Stimulated activated CD8-positive, alpha-beta memory T cell treated with anti-CD3 and anti-CD28 coated beads, Interleukin-7, amount 100 ng/mL, for 48 hours (primary cell): Measurements from ENCODE around the gene B2M.
"Not testable (repeated sequence)": the region's sequence is repeated elsewhere in the genome, so short reads cannot be mapped to it uniquely, and the experiment has no call there.

Experiments
- DNase-seq, 2 donors: peaks; one replicate each; pipeline ENCODE4 v3.0.0-alpha.2; 2020; ENCODE audit warnings: low read depth in 1 of 2; ENCODE audit errors: extremely low read depth in 1 of 2

B2M gene

DNA sequence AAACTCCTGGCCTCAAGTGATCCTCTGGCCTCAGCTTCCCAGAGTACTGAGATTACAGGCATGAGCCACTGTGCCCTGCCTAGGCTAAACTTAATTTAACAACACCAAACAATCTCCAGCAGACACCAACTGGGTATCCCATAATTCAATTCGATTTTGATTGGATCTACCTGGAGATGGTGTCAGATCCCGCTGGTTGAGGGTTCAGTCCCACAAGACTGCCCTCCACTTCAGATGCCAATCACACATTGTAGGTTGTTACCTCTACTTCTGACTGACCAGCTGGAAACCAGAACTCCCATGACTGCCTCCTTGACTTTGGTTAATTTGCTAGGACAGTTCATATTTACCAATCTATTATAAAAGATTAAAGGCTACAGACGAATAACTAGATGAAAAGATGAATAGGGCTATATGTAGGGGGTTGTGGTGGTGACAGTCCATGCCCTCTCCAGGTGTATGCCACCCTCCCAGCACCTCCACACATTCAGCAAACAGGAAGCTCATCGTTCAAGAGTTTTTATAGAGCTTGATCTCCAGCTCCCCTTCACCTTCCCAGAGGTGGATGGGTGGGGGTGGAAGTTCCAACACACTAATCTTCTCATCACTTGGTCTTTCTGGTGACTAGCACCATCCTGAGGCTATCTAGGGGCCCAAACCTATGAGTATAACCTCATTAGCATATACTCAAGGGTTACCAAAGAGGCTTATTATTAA is 9.3 kb downstream of the B2M start:
- DNase-seq = no peak

DNA sequence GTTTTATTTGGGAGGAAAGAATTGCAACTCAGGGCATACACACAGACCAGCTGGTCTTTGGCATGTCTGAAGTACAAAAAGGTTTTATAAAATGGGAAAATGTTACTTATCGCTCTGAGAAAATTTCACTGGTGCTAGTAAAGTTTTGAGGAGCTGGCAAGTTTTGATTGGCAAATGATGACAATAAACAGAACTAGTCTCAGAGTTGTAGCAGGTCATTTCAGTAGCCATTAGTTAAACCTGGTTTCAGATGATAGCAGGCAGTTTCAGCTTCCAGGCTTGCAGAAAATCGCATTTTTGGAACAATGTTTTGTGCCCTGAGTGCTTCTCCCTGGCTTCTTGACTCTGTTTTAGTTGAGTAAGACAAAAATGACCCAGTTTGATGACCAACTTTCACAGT is 10.7 kb downstream of the B2M start:
- no peak for DNase-seq

DNA sequence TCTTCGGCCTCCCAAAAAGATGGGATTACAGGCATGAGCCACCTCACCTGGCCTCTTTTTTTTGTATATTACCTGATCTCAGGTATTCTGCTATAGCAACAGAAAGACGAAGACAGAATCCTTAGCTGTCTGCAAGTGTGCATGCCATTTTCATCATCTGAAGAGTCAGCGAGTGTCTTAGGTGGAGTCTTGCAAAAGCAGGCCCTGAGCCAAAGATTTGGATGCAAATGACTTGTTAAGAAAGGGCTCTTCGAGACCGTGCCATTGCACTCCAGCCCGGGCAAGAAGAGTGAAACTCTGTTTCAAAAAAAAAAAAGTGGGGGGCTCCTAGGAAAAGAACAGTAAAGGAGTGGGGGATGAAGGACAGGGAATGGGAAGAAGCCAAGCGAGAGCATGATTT is 14.8 kb downstream of the B2M start:
- no peak for DNase-seq

DNA sequence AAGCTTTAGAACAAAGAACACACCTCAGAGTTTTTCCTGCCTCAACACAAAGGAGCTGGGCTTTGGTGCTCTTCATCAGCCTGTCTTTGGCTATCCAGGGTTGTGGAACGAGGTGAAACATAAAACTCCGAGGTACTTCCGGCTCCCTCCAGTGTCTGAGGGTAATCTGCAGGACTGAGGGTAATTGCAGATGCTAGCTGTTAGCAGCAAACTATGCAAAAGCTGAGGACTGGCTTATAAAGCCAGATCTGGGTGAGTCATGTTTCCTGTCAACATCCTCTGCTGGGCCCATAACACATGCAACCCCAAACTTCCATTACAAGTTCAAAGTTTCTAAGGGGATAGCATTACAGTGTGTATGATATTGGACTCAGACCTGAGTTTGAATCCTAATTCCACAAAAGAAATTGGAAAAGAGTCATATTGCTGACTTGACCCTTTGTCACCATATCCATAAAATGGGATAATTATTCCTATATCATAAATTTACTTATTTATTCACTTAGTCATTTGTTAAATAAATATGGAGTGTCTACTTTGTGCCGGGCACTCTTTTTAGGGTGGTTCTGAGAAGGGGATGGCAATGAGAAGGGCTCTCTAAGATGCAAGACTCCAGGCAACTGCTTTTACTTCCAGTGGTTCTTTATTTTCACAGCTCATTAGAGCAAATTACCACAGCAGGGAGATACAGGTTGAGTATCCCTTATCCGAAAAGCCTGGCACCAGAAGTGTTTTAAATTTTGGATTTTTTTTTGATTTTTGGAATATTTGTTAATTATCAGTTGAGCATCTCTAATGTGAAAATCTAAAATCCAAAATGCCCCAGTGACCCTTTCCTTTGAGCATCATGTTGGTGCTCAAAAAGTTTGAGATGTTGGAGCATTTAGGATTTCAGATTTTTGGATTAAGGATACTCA is 15.5 kb downstream of the B2M start:
- peak in 1 of 2 donors; percentile 66 for DNase-seq

DNA sequence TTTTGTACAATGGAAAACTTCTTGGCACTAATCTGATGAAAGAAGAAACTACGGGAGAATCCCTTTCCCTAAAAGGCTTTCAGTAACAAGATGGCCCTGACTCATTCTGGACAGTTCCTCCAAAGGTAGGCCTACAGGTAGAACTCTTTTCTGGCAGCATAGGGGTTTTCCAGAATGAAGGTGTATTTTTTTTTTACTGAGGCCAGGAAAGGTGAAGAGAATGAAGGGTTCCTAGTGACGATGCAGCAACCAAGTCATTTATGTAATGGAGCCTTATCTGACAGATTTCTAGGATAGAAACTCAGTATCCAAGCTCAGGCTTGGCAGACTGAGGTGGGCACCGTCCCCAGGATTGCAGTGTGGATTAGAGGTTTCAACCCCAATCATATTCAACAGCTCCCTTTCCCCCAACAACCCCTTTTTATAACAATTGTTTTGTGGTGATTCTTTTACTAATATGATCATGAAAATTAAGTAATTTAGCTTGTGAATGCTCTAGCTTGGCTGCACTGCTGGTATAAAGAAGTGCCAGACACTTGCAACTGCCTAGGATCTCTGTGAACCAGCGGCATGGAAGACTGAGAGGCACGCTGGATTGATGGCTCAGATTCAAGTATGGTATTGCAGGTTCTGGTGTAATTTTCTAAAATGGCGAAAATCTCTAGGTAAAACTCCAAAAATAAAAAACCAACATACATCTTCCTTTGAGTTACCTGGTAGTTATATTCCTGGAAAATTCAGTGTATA is 16.3 kb downstream of the B2M start:
- DNase-seq = no peak

DNA sequence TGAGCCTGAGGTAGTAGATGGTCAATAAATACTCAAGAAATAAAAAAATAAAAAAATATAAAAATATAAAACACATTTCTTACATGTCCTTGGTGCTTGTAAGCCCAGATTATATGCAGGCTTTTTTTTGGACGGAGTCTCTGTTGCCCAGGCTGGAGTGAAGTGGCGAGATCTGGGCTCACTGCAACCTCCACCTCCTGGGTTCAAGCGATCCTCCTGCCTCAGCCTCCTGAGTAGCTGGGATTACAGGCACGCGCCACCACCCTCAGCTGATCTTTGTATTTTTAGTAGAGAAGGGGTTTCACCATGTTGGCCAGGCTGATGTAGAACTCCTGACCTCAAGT is 16.9 kb downstream of the B2M start:
- not testable (repeated sequence) for DNase-seq

DNA sequence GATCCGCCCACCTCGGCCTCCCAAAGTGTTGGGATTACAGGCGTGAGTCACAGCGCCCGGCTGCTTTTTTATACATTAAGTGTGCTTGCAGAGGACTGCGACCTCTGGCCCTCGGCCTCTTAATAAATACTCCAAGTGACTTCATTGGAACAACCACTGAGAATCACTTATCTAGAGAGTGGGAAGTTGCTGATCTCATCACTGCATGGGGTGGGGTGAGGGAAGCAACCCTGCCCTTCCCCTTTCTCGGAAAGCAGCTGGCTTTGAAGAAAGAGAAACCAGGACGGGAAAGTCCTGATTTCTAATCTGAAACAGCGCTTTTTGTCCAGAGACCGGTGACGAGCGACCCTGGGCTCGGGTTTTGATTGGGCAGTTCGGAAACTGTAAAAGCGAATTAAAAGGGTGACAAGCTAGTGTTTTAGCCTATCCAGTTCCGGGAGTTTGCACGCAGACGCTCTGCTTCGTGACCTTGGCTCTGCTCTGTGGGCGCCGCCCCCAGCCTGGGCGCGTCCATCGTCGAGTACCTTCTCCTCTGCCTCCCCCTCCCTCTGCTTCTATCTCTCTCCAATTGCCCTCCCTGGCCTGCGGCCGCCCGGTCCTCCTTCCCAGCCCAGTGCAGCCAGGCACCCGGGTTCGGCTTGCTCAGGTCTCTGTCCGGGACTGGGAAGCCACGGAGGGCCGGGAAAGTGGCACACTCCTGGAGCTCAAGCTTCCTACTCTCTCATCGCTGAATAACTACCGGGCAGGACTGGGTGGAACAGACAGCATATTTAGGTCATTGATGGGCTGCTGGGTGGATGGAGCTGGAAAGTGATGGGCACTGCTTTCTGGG is 17.5 kb downstream of the B2M start:
- peak; percentile 85 to 92 for DNase-seq

DNA sequence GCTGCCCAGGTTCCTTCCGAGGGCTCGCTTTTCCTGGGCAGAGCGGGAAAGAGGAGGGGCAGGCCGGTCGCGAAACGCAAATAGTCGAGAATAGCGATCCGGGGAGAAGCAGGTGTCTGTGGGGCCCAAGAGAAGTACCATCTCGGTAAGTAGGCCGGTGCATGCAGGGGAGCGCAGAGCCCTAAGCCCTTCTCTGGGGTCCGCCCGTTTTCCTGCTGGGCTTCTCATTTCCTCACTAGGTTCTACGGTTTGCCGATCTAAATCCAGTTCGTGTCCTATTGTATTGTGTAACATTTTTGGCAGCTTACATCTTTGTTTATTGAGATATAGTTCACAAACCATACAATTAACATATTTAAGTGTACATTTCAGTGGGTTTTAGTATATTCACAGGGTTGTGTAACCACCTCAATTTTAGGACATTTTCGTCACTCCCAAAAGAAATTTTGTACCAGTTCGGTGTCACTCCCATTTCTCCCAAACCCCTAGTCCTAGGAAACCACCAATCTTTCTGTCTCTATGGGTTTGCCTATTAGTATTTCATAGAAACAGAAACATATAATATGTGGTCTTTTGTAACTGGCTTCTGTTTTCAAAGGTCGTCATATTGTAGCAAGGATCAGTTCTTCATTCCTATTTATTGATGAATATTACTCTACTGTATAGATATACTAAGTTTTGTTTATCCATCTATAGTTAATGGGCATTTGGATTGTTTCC is 18.3 kb downstream of the B2M start:
- DNase-seq = no peak

DNA sequence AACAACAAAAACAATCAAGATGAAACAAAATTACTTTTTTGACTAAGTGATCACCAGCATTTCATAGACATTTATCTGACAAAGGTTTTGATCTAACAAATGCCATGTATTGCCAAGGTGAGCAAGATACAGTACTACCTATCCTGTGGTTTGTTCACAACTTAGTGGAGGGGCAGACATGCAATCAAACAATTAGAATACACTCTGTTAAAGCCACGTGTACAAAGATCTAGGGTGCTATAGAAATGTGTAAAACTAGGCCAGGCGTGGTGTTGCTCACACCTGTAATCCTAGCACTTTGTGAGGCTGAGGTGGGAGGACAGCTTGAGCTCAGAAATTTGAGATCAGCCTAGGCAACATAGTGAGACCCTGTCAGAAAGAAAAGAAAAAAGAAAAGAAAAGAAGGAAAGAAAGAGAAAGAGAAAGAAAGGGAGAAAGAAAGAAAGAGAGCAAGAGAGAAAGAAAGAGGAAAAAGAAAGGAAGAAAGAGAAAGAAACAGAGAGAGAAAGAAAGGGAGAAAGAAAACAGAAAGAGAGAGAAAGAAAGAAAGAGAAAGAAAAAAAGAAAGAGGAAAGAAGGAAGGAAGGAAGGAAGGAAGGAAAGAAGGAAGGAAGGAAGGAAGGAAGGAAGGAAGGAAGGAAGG is 23.6 kb downstream of the B2M start:
- DNase-seq = no peak

DNA sequence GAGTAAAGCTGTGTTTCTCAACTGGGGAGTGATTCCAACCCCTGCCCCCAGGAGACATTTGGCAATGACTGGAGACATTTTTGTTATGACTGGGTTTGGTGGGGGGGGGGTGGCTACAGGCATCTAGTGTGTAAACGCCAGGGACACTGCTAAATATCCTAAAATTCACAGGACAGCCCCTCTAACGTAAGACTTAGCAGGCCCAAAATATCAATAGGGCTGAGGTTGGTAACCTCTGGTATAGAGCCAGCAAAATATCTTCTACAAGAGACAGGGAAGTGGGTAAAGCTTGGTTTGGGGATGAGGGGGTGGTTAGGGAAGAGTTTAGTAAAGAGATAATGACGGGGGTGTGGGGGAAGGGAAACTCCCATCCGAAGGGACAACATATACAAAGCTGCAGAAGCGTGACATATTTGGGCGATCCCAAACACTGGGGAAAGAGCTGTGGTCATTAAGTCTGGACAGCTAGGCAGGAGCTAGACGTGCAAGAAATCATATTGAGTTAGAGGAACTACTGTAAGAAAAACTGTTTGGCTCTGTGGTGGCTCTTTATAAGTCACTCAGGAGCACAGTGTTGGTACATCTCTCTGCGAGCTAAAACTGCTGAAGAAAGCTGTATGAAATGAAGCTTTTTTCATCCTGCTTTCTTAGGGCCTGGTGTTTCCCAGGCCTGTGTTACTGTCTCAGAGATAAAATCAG is 24.3 kb downstream of the B2M start:
- peak in 1 of 2 donors; percentile 41 for DNase-seq

DNA sequence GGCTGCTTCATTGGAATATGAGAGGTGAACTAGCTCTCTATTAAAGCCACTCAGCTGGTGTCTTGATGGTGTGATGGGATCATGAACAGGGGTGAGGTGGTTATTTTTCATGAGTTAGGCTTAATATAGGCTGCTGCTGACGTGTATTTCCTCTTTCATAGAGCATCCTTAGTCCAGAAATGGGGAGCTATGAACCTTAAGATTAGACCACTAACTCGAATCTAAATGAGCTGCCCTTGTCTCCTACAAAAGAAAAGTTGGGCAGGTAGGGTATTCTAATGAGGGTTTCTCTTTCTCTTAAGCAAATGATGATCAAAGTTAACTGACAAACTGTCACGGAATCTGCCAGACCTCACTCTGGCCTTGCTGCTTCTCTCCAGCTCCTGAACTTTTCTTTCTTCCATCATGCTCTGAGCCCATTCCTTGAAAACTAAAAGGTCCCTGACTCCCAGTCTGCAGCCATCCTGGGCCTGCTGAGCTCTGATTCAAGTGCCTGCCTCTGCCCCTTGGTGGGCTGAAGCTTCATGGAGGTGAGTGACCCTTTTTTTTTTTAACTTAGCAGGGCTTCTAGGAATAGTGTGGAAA is 25.0 kb downstream of the B2M start, which contains the start of gene TRIM69:
Gene TRIM69 (plus strand): TSS at position 348 of the 585 bp plus-strand sequence. CDS start 177 bp downstream, at position 525.
- no peak for DNase-seq

DNA sequence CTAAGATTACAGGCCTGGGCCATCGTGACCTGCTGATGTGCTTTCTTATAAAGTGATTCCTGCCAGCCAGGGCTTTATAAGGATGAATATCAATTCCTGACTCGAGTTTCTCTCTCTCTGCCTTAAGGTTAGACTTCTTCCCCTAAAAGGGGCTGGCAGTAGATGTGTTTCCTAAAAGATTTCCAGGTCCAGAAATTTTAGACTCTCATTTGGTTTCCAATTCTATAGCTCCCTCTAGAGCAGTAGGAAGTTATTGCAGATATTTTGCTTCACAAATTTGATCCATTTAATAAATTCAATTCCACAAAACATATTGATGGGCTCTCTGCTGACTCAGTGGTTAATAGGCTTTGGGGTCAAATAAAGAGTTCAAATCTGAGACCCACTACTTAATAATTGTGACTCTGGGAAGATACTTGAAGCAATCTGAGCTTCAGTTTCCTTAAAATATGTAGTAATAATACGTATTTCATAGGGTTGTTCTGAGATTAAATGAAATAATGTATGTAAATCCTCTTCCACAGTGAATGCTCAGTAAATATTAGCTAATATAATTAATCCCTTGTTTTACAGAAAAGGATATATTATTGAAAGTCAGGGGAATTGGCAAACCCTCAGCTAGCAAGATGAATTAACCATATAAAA is 27.1 kb downstream of the B2M start:
- no peak for DNase-seq

DNA sequence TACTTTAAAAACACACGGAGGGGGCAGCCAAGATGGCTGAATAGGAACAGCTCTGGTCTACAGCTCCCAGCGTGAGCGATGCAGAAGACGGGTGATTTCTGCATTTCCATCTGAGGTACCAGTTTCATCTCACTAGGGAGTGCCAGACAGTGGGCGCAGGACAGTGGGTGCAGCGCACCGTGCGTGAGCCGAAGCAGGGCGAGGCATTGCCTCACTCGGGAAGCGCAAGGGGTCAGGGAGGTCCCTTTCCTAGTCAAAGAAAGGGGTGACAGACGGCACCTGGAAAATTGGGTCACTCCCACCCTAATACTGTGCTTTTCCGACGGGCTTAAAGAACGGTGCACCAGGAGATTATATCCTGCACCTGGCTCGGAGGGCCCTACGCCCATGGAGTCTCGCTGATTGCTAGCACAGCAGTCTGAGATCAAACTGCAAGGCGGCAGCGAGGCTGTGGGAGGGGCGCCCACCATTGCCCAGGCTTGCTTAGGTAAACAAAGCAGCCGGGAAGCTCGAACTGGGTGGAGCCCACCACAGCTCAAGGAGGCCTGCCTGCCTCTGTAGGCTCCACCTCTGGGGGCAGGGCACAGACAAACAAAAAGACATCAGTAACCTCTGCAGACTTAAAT is 28.0 kb downstream of the B2M start:
- DNase-seq = not testable (repeated sequence)

DNA sequence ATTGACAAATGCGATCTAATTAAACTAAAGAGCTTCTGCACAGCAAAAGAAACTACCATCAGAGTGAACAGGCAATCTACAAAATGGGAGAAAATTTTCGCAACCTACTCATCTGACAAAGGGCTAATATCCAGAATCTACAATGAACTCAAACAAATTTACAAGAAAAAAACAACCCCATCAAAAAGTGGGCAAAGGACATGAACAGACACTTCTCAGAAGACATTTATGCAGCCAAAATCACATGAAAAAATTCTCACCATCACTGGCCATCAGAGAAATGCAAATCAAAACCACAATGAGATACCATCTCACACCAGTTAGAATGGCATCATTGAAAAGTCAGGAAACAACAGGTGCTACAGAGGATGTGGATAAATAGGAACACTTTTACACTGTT is 32.1 kb downstream of the B2M start:
- not testable (repeated sequence) for DNase-seq

DNA sequence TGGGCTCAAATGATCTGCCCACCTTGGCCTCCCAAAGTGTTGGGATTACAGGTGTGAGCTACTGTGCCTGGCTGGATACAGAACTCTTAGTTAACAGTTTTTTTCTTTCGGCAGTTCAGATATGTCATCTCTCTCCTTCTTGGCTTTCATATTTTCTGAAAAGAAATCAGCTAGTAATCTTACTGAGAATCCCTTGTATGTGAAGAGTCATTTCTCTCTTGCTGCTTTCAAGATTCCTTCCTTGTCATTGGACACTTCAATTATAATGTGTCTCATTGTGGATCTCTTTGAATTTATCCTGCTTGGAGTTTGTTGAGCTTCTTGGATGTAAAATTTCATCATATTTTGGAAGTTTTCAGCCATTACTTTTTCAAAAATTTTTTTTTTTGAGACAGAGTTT is 42.0 kb downstream of the B2M start:
- DNase-seq = no peak

DNA sequence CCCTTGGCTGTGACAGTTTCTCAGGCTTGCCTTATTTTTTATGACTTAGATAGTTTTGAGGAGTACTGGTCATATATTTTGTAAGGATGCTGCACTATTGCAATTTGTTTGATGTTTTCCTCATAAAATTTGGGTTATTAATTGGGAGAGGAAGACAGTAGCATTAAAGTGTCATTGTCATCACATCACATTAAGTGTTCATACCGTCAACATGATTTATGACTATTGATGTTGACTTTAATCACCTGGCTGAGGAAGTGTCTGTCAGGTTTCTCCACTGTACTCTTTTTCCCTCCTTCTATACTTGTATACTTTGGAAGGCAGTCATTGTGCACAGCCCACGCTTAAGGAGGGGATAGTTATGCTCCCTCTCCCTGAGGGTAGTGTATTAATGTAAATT is 51.9 kb downstream of the B2M start:
- DNase-seq = no peak

DNA sequence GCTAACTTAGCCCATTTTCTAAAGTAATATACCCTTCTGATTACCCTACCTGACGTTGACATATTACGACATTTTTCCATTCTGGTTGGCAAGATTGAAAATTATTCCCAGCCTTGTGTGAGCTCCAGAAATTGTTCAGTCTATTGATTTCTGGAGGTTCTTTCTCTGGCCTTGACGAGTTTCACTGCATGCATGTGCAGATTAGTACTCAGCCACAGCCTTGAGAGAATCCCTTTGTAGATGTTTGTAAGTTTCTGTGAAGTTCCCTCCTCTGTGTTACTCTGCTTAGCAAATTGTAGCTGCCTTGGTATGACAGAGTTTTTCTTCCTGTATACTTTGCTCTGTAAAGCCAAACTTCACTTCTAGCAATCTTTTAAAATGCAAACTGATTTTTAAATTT is 52.5 kb downstream of the B2M start:
- DNase-seq = no peak

DNA sequence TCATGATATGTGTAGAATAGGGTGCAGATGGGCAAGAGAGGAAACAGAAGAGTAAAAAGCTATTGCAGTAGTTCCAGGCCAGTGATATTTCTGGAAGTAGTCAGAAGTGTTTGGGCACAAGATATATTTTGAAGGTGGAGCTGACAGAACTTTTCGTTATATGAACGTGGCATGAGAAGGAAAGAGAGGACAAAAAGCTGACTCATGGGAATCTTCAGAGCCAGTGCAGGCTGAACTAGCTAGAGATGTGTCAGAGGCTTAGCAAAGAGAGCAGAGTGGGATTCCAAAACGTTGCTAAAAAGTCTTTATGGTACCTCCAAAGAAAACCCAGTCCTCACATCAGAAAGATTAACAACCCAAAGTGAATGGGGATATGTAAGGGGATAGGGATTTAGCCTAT is 53.7 kb downstream of the B2M start:
- no peak for DNase-seq
